K562 treated with DMSO at 1 percent for 12 hours (cell line): ENCODE data around the gene APC2. TPM values are rescaled to one million over a fixed set of nuclear protein-coding genes. Genes with fewer than 3 reads are reported as not detected.

Experiments
- total RNA-seq: library from RNA; unstranded; fragments of 300-600 nt; gene quantifications from 2 replicates; pipeline ENCODE4 v1.2.3, GENCODE V29; 2022; ENCODE audit not compliant: insufficient read depth

Gene APC2
- total RNA-seq, result 1.0 TPM in 1 of 2 replicates, not detected in the other

DNA sequence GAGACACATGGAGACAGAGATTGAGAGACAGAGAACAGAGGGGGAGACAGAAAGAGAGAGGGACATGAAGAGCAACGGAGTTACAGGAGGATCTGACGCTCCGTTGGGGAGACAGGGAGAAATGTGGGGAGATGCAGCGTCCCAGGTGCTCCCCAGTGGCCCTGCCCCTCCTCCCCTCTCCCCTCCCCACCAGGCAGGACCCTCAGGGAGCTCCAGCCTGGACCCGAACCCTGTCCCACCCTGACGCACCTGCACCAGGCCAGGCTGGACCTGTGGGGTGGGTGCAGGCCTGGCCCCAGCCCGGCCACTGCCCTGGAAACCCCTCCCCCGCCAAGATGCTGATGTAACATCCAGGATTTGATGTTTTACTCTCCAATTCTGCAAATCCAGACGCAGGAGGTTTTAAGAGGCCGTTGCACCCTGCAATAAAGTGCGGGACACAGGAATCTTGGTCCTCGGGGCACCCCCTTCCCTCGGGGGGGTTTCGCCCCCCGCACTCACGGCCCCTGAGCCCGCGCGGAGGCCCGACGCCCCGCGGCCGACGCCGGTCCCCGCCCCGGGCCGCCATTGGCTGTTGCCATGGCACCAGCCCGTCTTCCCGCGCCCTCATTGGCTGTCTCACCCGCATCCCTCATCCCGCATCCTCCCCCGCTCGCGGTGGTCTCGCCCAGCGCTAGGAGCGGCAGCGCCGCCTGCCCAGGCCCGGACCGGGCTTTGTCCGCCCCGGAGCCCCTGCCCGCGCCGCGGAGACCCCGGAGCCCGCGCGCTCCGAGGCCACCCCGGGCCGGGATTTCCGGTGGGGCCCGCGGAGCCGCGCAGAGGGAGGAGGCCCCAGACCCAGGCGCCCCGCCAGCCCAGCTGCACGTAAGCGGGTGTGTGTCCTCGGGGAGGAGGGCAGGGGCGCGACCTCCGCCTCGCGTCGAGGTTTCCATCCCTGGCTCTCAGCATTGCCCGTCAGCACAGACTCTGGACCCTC is at the start of gene APC2:
Gene APC2, plus strand, starts transcription at position 655 of the 976 bp plus-strand sequence. CDS start 2,881 bp downstream, outside the sequence.

DNA sequence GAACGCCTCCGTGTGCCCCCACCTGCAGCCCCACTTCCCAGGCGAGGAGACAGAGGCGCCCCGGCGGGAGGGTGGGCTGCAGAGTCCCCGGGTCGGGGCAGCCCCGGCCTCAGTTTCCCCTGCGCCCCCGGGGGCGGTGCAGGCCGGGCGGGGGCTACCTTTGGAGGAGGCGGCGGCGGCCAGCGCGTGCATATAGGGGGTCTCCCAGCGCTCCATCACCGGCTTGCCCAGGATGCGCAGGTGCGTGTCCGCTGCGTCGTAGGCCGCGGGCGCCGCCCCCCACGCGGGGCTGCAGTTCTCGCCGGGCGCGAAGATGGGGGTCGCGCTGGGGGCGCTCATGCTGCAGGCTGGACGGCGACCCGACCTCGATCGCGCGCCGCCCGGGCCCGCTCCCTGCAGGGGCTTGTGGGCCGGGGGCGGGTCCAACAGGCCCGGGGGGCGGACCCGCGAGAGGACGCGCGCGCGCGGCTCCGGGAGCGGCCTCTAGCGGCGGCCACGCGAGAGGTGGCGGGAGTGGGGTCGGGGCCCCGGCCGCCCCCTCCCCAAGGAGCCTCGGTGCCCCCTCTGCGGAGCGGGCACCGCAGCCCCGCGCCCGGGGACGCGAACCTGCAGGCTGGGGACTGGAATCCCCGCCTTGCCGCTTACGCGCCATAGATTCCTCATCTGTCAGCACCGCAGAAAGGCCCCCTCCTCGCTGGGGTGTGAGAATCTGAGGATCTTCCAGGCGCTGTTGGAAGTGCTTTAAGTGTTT is 48.6 kb upstream of the APC2 start, which contains the start of gene GAMT:
Gene GAMT, minus strand, starts transcription at position 405 of the 751 bp plus-strand sequence. Its CDS starts 66 bp downstream, at position 339.

DNA sequence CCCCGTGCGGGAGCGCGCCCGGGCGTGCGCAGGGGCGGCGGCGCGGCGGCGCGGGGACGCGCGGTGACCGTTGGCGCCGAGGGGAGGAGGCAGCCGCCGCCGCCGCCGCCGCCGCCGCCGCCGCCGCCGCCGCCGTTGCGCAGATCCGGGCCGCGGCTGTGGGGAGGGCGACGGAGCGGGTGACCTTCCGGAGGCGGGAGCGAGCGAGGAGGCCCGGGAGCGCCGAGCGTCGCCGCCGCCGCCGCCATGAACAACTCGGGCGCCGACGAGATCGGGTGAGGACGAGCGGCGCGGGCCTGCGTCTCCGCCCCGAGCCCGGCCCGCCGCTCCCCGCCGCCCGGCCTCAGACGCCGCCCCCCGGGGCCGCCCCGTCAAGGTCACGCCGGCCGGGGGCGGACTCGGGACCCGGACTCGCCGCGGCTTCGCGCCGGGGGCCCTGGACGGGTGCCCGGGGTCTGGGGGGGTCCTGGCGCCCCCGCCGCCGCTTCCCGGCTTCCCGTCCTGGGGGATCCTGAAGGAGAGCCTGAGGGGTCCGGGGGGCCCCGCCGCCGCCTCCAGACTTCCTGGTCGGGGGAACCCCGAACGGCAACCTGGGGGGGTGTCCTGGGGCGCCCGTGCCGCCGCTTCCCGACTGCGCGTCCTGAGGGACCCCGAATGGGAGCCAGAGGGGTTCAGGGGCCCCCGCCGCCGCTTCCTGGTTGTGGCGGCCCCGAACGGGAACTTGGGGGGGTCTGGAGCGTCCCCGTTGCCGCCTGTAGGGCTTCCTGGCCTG is 42.2 kb upstream of the APC2 start, which contains the start of gene DAZAP1:
Gene DAZAP1, plus strand, starts transcription at position 59 of the 772 bp plus-strand sequence. Its CDS starts 188 bp downstream, at position 247.

GRCh38 chr19:1438035-1438932 is 11.6 kb upstream of the APC2 start, which contains the start of gene RPS15:
Gene RPS15, plus strand, starts transcription at chr19:1438396. Its CDS starts 30 bp downstream, at chr19:1438426.

DNA sequence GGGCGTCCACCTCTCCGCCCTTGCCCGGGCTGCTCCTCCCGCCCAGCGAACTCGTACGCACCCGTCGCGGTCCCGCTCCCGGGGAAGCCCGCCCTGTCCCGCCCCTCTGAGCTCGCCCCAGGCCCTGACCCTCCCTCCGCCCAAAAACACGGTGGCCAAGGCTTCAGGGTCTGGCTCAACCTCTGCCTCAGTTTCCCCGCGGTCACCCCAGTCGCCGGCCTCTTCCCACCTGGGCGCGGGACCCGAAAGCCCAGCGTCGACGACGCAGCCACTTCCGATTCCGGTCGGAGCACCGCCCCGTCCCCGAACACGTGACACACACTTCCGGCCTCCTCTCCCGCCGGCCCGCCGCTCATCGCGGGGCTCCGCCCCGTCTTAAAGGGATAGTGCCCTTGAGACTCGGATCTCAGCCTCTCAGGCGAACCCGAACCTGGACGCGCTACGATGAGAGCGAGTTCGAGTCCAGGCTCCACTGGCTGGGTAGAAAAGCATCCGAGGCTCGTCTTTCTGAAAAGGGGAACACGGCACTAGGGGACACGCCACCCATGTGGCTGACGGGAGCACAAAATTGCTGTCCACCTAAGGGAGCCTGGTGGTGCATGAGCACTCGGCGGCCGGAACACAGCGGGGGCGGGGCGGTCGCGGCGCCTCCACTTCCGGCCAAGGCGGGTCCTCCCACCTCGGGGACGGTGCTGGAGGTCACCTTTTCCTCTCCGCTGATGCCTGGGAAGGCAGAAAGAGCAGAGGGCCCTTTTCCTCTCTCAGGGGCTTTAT is 29.2 kb downstream of the APC2 start, which contains the start of gene C19orf25:
Gene C19orf25, minus strand, starts transcription at position 282 of the 774 bp plus-strand sequence. CDS start 312 bp downstream, outside the sequence.

GRCh38 chr19:1490311-1491113 is 40.6 kb downstream of the APC2 start, which contains the start of gene PCSK4:
Gene PCSK4, minus strand, starts transcription at chr19:1490350. Its CDS starts 4 bp downstream, at chr19:1490346.

GRCh38 chr19:1491114-1491848 is 41.4 kb downstream of the APC2 start, which contains the start of gene REEP6:
Gene REEP6, plus strand, starts transcription at chr19:1491181. Its CDS starts 89 bp downstream, at chr19:1491270.

GRCh38 chr19:1512671-1513498 is 63.0 kb downstream of the APC2 start, which contains the start of gene ADAMTSL5:
Gene ADAMTSL5, minus strand, starts transcription at chr19:1513019. Its CDS starts 2,076 bp downstream, at chr19:1510943.

Other genes starting within 250 kb of the APC2 start
- 110 and 120 TPM in 2 replicates for gene STK11, start 244.3 kb upstream of the APC2 start, total RNA-seq
- 5.0 and 7.4 TPM in 2 replicates for gene CBARP, start 212.1 kb upstream of the APC2 start, total RNA-seq
- gene ATP5F1D, start 208.4 kb upstream of the APC2 start, total RNA-seq, result 293 and 447 TPM in 2 replicates
- 28.3 and 68.2 TPM in 2 replicates for gene MIDN, start 201.5 kb upstream of the APC2 start, total RNA-seq
- 119 and 138 TPM in 2 replicates for gene CIRBP, start 180.8 kb upstream of the APC2 start, total RNA-seq
- gene FAM174C, start 174.6 kb upstream of the APC2 start, total RNA-seq, result 61.8 and 96.0 TPM in 2 replicates
- gene EFNA2, start 164.2 kb upstream of the APC2 start, total RNA-seq, result not detected in 2 replicates
- 307 and 468 TPM in 2 replicates for gene NDUFS7, start 66.2 kb upstream of the APC2 start, total RNA-seq
- gene GAMT, start 48.6 kb upstream of the APC2 start, total RNA-seq, result 43.2 and 56.4 TPM in 2 replicates
- gene DAZAP1, start 42.5 kb upstream of the APC2 start, total RNA-seq, result 92.5 and 122 TPM in 2 replicates
- gene RPS15, start 11.7 kb upstream of the APC2 start, total RNA-seq, result 5,123 and 6,382 TPM in 2 replicates
- 30.4 and 46.1 TPM in 2 replicates for gene C19orf25, start 29.1 kb downstream of the APC2 start, total RNA-seq
- gene PCSK4, start 40.2 kb downstream of the APC2 start, total RNA-seq, result 3.8 TPM in 2 replicates
- 45.7 and 46.9 TPM in 2 replicates for gene REEP6, start 41.1 kb downstream of the APC2 start, total RNA-seq
- gene ADAMTSL5, start 62.9 kb downstream of the APC2 start, total RNA-seq, result 7.4 and 8.0 TPM in 2 replicates
- gene PLK5, start 74.0 kb downstream of the APC2 start, total RNA-seq, result not detected in 2 replicates
- gene MEX3D, start 118.2 kb downstream of the APC2 start, total RNA-seq, result 22.5 and 30.1 TPM in 2 replicates
- gene MBD3, start 142.7 kb downstream of the APC2 start, total RNA-seq, result 101 and 130 TPM in 2 replicates
- gene UQCR11, start 155.3 kb downstream of the APC2 start, total RNA-seq, result 63.8 and 106 TPM in 2 replicates
- gene TCF3, start 202.5 kb downstream of the APC2 start, total RNA-seq, result 47.2 and 94.8 TPM in 2 replicates